HepG2 (cell line): ENCODE results near the gene NABP2. TPM values are rescaled to one million over a fixed set of nuclear protein-coding genes. Genes with fewer than 3 reads are reported as not detected.

Experiments used
- ARNT ChIP-seq: fragments of 450-650 bp; IDR thresholded peaks from 2 replicates; pipeline ENCODE4 v1.6.1; 2017
- EHMT2 ChIP-seq: fragments of 200-600 bp; sonication (generic); IDR thresholded peaks from 2 replicates; pipeline ENCODE4 v1.7.0; 2017; ENCODE audit warnings: antibody characterized with exemption, low read depth, low read length, borderline replicate concordance
- EZH2 ChIP-seq: conservative IDR thresholded peaks from 2 replicates; pipeline ENCODE4 v1.6.1; 2012; ENCODE audit warnings: mild to moderate bottlenecking, low read depth, low read length, moderate library complexity
- JUNB ChIP-seq: sonication (generic); formaldehyde crosslinking; IDR thresholded peaks from 2 replicates; pipeline ENCODE4 v1.8.0; 2022; ENCODE audit warnings: missing genetic modification reagents, mild to moderate bottlenecking, borderline replicate concordance
- PAF1 ChIP-seq: IDR thresholded peaks from 2 replicates; pipeline ENCODE4 v1.6.1; 2016; ENCODE audit warnings: missing genetic modification reagents, missing compliant biosample characterization
- SKI ChIP-seq: fragments of 450-650 bp; IDR thresholded peaks from one replicate; pipeline ENCODE4 v1.6.1; 2018; ENCODE audit warnings: mild to moderate bottlenecking; ENCODE audit not compliant: partially characterized antibody
- STAG1 ChIP-seq: sonication (generic); formaldehyde crosslinking; IDR thresholded peaks from 2 replicates; pipeline ENCODE4 v1.4.0; 2020; ENCODE audit warnings: missing genetic modification reagents
- TBX2 ChIP-seq: sonication (generic); formaldehyde crosslinking; IDR thresholded peaks from 2 replicates; pipeline ENCODE4 v1.5.0; 2020; ENCODE audit warnings: missing genetic modification reagents, mild to moderate bottlenecking, borderline replicate concordance
- ZBTB21 ChIP-seq: sonication (generic); formaldehyde crosslinking; IDR thresholded peaks from 2 replicates; pipeline ENCODE4 v1.4.0; 2020; ENCODE audit warnings: missing genetic modification reagents
- ZFP1 ChIP-seq: IDR thresholded peaks from 2 replicates; pipeline ENCODE4 v1.6.1; 2016
- ZFX ChIP-seq: sonication (generic); formaldehyde crosslinking; IDR thresholded peaks from 2 replicates; pipeline ENCODE4 v1.4.0; 2020; ENCODE audit warnings: mild to moderate bottlenecking, low read depth, missing genetic modification reagents, moderate library complexity
- ZMAT3 ChIP-seq: sonication (generic); formaldehyde crosslinking; conservative IDR thresholded peaks from 2 replicates; pipeline ENCODE4 v1.7.0; 2021; ENCODE audit warnings: missing genetic modification reagents
- ZNF138 ChIP-seq: sonication (generic); formaldehyde crosslinking; IDR thresholded peaks from 2 replicates; pipeline ENCODE4 v1.5.0; 2020; ENCODE audit warnings: mild to moderate bottlenecking, low read depth, missing genetic modification reagents
- ZNF354B ChIP-seq: sonication (generic); formaldehyde crosslinking; IDR thresholded peaks from 2 replicates; pipeline ENCODE4 v1.8.0; 2022; ENCODE audit warnings: mild to moderate bottlenecking, missing genetic modification reagents
- ZNF558 ChIP-seq: sonication (generic); formaldehyde crosslinking; IDR thresholded peaks from 2 replicates; pipeline ENCODE4 v1.9.0; 2022; ENCODE audit warnings: mild to moderate bottlenecking, missing genetic modification reagents, borderline replicate concordance
- ZNF788 ChIP-seq: sonication (generic); formaldehyde crosslinking; IDR thresholded peaks from 2 replicates; pipeline ENCODE4 v1.5.0; 2020; ENCODE audit warnings: mild to moderate bottlenecking, missing genetic modification reagents, borderline replicate concordance
- ZNF878 ChIP-seq: sonication (generic); formaldehyde crosslinking; IDR thresholded peaks from 2 replicates; pipeline ENCODE4 v1.8.1; 2023; ENCODE audit warnings: mild to moderate bottlenecking, missing genetic modification reagents, moderate library complexity
- ZSCAN22 ChIP-seq: sonication (generic); formaldehyde crosslinking; IDR thresholded peaks from 2 replicates; pipeline ENCODE4 v1.4.0; 2020; ENCODE audit warnings: mild to moderate bottlenecking, missing genetic modification reagents
- ZSCAN29 ChIP-seq: sonication (generic); formaldehyde crosslinking; conservative IDR thresholded peaks from 2 replicates; pipeline ENCODE4 v1.4.0; 2020; ENCODE audit warnings: mild to moderate bottlenecking, missing genetic modification reagents
- polyA plus RNA-seq, 8 experiments: library from polyadenylated mRNA; depleted of rRNA in 3 of 8; stranded (reverse) in 7 of 8; unstranded in 1 of 8; fragments of >200 nt; fragmentation: Illumina TruSeq in 4 of 8; extraction: Trizol in 4 of 8; gene quantifications; 2 replicates each; pipeline versions ENCODE4 v1.2.1 to v1.2.3, GENCODE V29; 2011 to 2016; ENCODE audit warnings: low read depth in 4 of 8, missing spikeins in 1 of 8, mixed read lengths in 1 of 8; ENCODE audit not compliant: insufficient read depth in 1 of 8
- total RNA-seq, 5 experiments: library from RNA; depleted of rRNA; stranded (reverse); fragments of >200 nt; fragmentation: Illumina TruSeq; extraction: Trizol; gene quantifications; 2 replicates each; pipeline ENCODE4 v1.2.3, GENCODE V29; 2016; ENCODE audit warnings: low read depth in 1 of 5
- TF ChIP-seq, protein P1 (sequence below): IDR thresholded peaks from 2 replicates; pipeline ENCODE4 v1.6.1; 2016; ENCODE audit warnings: low read depth, missing genetic modification reagents, missing compliant biosample characterization
- TF ChIP-seq, protein P2 (sequence below): IDR thresholded peaks from 2 replicates; pipeline ENCODE4 v1.6.1; 2016; ENCODE audit warnings: low read depth
- TF ChIP-seq, protein P3 (sequence below): sonication (generic); formaldehyde crosslinking; IDR thresholded peaks from 2 replicates; pipeline ENCODE4 v1.4.0; 2020; ENCODE audit warnings: missing genetic modification reagents
- TF ChIP-seq, protein P4 (sequence below): sonication (generic); formaldehyde crosslinking; IDR thresholded peaks from 2 replicates; pipeline ENCODE4 v1.8.1; 2023; ENCODE audit warnings: mild to moderate bottlenecking, missing genetic modification reagents, borderline replicate concordance

Gene NABP2
- total and polyA plus RNA-seq, 2 of the 13 experiments (the other 11 are each of a cell fraction or from before 2014, with no cell fraction given), result 33.2 to 35.5 TPM

DNA sequence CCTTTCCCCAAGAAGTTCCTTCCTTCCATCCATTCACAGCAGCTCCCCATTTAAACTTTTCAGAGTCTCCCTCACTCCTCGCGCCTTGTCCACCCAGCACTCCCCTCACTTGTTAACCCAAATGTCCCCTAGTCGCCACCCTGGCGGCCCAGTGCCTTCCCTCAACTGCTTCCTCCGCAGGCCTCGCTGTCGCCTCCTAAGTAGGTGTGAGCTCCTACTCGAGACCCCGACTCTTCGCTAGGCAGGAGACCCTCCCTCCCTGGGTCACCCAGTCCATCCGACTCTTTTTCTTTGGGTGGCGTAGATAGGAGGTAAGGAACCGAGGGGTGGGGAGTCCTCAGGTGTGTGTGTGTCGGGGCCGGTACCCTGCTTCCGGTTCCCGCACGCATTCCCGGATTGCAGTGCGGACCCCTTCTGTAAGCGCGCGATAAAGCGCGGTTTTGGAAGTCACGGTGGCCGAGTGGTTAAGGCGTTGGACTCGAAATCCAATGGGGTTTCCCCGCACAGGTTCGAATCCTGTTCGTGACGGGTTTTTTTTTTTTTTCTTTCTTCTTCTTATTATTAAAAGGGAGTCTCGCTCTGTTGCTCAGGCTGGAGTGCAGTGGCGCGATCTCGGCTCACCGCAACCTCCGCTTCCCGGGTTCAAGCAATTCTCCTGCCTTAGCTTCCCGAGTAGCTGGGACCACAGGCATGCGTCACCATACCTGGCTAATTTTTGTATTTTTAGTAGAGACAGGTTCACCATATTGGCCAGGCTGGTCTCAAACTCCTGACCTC, 34.0 kb upstream of the NABP2 start (continued):
- TF ChIP-seq, protein P1, sequence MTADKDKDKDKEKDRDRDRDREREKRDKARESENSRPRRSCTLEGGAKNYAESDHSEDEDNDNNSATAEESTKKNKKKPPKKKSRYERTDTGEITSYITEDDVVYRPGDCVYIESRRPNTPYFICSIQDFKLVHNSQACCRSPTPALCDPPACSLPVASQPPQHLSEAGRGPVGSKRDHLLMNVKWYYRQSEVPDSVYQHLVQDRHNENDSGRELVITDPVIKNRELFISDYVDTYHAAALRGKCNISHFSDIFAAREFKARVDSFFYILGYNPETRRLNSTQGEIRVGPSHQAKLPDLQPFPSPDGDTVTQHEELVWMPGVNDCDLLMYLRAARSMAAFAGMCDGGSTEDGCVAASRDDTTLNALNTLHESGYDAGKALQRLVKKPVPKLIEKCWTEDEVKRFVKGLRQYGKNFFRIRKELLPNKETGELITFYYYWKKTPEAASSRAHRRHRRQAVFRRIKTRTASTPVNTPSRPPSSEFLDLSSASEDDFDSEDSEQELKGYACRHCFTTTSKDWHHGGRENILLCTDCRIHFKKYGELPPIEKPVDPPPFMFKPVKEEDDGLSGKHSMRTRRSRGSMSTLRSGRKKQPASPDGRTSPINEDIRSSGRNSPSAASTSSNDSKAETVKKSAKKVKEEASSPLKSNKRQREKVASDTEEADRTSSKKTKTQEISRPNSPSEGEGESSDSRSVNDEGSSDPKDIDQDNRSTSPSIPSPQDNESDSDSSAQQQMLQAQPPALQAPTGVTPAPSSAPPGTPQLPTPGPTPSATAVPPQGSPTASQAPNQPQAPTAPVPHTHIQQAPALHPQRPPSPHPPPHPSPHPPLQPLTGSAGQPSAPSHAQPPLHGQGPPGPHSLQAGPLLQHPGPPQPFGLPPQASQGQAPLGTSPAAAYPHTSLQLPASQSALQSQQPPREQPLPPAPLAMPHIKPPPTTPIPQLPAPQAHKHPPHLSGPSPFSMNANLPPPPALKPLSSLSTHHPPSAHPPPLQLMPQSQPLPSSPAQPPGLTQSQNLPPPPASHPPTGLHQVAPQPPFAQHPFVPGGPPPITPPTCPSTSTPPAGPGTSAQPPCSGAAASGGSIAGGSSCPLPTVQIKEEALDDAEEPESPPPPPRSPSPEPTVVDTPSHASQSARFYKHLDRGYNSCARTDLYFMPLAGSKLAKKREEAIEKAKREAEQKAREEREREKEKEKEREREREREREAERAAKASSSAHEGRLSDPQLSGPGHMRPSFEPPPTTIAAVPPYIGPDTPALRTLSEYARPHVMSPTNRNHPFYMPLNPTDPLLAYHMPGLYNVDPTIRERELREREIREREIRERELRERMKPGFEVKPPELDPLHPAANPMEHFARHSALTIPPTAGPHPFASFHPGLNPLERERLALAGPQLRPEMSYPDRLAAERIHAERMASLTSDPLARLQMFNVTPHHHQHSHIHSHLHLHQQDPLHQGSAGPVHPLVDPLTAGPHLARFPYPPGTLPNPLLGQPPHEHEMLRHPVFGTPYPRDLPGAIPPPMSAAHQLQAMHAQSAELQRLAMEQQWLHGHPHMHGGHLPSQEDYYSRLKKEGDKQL, result no peak
- no peak for TF ChIP-seq PAF1
- 0 out of 2 replicates have a peak, but pooled peaks have one; percentile 9 for TF ChIP-seq ZMAT3 (CRISPR knock-in tag)
- no peak for TF ChIP-seq ZNF878
- TF ChIP-seq ZSCAN29 (CRISPR knock-in tag), result peak; percentile 91
- TF ChIP-seq ZNF558 (CRISPR knock-in tag), result no peak; the same call in 1 of the 2 replicates
- TF ChIP-seq EHMT2, result no peak
- TF ChIP-seq ZFX, result peak; percentile 77
- TF ChIP-seq ZNF788, result peak; percentile 57; the same call in 1 of the 2 replicates
- TF ChIP-seq, protein P2, sequence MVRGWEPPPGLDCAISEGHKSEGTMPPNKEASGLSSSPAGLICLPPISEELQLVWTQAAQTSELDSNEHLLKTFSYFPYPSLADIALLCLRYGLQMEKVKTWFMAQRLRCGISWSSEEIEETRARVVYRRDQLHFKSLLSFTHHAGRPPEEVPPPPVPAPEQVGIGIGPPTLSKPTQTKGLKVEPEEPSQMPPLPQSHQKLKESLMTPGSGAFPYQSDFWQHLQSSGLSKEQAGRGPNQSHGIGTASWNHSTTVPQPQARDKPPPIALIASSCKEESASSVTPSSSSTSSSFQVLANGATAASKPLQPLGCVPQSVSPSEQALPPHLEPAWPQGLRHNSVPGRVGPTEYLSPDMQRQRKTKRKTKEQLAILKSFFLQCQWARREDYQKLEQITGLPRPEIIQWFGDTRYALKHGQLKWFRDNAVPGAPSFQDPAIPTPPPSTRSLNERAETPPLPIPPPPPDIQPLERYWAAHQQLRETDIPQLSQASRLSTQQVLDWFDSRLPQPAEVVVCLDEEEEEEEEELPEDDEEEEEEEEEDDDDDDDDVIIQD (CRISPR knock-in tag), result 0 out of 2 replicates have a peak, but pooled peaks have one; percentile 11
- TF ChIP-seq ZSCAN22 (CRISPR knock-in tag), result no peak
- TF ChIP-seq STAG1 (CRISPR knock-in tag), result no peak
- no peak for TF ChIP-seq ZNF354B (CRISPR knock-in tag)
- TF ChIP-seq TBX2 (CRISPR knock-in tag), result no peak
- no peak for TF ChIP-seq ZBTB21 (CRISPR knock-in tag)
- no peak for TF ChIP-seq ARNT
- TF ChIP-seq, protein P3, sequence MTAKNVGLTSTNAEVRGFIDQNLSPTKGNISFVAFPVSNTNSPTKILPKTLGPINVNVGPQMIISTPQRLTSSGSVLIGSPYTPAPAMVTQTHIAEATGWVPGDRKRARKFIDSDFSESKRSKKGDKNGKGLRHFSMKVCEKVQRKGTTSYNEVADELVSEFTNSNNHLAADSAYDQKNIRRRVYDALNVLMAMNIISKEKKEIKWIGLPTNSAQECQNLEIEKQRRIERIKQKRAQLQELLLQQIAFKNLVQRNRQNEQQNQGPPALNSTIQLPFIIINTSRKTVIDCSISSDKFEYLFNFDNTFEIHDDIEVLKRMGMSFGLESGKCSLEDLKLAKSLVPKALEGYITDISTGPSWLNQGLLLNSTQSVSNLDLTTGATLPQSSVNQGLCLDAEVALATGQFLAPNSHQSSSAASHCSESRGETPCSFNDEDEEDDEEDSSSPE (CRISPR knock-in tag), result peak; percentile 71
- TF ChIP-seq, protein P4, sequence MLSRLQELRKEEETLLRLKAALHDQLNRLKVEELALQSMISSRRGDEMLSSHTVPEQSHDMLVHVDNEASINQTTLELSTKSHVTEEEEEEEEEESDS (CRISPR knock-in tag), result no peak
- TF ChIP-seq JUNB (CRISPR knock-in tag), result no peak
- no peak for TF ChIP-seq ZNF138 (CRISPR knock-in tag)
- no peak for TF ChIP-seq SKI
- TF ChIP-seq EZH2, result no peak
- peak; percentile 36; the same call in 1 of the 2 replicates for TF ChIP-seq ZFP1 (CRISPR knock-in tag)
